ENCODE results near the gene NTM. TPM values are rescaled to one million over a fixed set of nuclear protein-coding genes. Genes with fewer than 3 reads are reported as not detected.

The NTM gene
- polyA plus RNA-seq, 1 donor from 2014 or later: 39.4 TPM

DNA sequence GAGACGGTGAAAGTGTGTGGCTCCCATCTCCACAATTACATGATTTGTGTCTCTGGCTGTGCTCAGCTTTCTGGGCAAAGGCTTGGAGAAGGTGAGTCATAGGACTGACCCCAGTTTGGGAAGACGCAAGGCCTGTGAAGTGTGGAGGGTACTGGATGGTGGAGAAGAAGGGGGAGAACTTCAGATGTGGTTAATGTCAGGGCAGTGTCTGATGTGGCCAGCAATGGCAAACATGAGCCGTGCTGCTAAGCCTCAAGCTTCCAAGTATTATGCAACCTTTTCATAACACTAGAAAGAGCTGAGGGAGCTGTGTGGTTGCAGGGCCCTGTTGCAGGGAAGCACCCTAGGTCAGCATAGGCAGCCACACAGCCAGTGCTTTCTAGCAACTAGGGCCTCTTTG, 110.9 kb downstream of the NTM start:
- no peak overlapping the region for H3K4me2 ChIP-seq (ENCODE audit: low read length)
- H3K9me3 ChIP-seq (ENCODE audit: low read length): no peaks in the 10 kb centered on the region
- no peak overlapping the region for H3K27ac ChIP-seq (ENCODE audit: low read length)
- H3K27me3 ChIP-seq (ENCODE audit: insufficient read depth, low read depth, low read length): no peaks in the 10 kb centered on the region
- no peaks in the 10 kb centered on the region for H3K79me2 ChIP-seq (replicated peaks; ENCODE audit: insufficient read depth, low read length)
- H4K20me1 ChIP-seq (ENCODE audit: insufficient read depth): no peaks in the 10 kb centered on the region
- H2AFZ ChIP-seq (ENCODE audit: low read depth, low read length): no peak overlapping the region
- no peaks in the 10 kb centered on the region for H3K36me3 ChIP-seq (ENCODE audit: insufficient read depth, low read length)
- no peaks in the 10 kb centered on the region for H3K9me2 ChIP-seq (ENCODE audit: insufficient read depth, low read length)
- H3F3A ChIP-seq (ENCODE audit: insufficient read depth, low read length, poor library complexity, severe bottlenecking): no peaks in the 10 kb centered on the region
- H3K9ac ChIP-seq (ENCODE audit: low read length): no peak overlapping the region
- H3K4me3 ChIP-seq (ENCODE audit: low read length): no peak overlapping the region
- TF ChIP-seq MXI1 (conservative IDR thresholded peaks at IDR 0.05; ENCODE audit: poor library complexity, severe bottlenecking) (no peak), POLR2AphosphoS5 (IDR thresholded peaks at IDR 0.05) (no peak), EP300 (conservative IDR thresholded peaks at IDR 0.05; ENCODE audit: poor library complexity, severe bottlenecking) (no peak), TAF1 (IDR thresholded peaks at IDR 0.05; ENCODE audit: low read depth) (no peak), SMC3 (conservative IDR thresholded peaks at IDR 0.05; ENCODE audit: poor library complexity) (no peak), RAD21 (conservative IDR thresholded peaks at IDR 0.05) (no peak)
- TF ChIP-seq, protein P1, sequence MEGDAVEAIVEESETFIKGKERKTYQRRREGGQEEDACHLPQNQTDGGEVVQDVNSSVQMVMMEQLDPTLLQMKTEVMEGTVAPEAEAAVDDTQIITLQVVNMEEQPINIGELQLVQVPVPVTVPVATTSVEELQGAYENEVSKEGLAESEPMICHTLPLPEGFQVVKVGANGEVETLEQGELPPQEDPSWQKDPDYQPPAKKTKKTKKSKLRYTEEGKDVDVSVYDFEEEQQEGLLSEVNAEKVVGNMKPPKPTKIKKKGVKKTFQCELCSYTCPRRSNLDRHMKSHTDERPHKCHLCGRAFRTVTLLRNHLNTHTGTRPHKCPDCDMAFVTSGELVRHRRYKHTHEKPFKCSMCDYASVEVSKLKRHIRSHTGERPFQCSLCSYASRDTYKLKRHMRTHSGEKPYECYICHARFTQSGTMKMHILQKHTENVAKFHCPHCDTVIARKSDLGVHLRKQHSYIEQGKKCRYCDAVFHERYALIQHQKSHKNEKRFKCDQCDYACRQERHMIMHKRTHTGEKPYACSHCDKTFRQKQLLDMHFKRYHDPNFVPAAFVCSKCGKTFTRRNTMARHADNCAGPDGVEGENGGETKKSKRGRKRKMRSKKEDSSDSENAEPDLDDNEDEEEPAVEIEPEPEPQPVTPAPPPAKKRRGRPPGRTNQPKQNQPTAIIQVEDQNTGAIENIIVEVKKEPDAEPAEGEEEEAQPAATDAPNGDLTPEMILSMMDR (IDR thresholded peaks at IDR 0.05; ENCODE audit: poor library complexity, severe bottlenecking): no peak
- TF ChIP-seq, protein P2, sequence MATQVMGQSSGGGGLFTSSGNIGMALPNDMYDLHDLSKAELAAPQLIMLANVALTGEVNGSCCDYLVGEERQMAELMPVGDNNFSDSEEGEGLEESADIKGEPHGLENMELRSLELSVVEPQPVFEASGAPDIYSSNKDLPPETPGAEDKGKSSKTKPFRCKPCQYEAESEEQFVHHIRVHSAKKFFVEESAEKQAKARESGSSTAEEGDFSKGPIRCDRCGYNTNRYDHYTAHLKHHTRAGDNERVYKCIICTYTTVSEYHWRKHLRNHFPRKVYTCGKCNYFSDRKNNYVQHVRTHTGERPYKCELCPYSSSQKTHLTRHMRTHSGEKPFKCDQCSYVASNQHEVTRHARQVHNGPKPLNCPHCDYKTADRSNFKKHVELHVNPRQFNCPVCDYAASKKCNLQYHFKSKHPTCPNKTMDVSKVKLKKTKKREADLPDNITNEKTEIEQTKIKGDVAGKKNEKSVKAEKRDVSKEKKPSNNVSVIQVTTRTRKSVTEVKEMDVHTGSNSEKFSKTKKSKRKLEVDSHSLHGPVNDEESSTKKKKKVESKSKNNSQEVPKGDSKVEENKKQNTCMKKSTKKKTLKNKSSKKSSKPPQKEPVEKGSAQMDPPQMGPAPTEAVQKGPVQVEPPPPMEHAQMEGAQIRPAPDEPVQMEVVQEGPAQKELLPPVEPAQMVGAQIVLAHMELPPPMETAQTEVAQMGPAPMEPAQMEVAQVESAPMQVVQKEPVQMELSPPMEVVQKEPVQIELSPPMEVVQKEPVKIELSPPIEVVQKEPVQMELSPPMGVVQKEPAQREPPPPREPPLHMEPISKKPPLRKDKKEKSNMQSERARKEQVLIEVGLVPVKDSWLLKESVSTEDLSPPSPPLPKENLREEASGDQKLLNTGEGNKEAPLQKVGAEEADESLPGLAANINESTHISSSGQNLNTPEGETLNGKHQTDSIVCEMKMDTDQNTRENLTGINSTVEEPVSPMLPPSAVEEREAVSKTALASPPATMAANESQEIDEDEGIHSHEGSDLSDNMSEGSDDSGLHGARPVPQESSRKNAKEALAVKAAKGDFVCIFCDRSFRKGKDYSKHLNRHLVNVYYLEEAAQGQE (IDR thresholded peaks at IDR 0.05; ENCODE audit: borderline replicate concordance): no peak

DNA sequence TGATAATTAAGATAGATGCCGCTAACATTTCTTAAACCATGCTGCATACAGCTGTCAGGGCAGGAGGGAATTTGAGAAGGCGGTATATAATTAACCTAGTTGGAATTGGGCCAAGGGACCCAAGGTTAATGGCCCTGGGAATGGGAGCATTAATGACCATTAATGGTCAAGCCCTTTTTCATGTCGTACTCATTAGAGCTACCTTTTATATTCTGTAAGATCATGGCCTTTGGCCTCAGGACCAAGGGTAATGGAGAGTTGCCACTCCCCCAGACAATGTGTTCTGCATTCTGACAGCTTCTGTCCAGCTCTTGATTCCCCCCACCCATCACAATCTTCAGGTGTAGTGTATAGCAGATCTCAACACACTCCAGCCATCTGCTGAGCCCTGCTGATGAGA, 111.6 kb downstream of the NTM start:
- TF ChIP-seq POLR2AphosphoS5 (IDR thresholded peaks at IDR 0.05) (no peak), EP300 (conservative IDR thresholded peaks at IDR 0.05; ENCODE audit: poor library complexity, severe bottlenecking) (no peak), MXI1 (conservative IDR thresholded peaks at IDR 0.05; ENCODE audit: poor library complexity, severe bottlenecking) (no peak), TAF1 (IDR thresholded peaks at IDR 0.05; ENCODE audit: low read depth) (no peak), SMC3 (conservative IDR thresholded peaks at IDR 0.05; ENCODE audit: poor library complexity) (no peak), RAD21 (conservative IDR thresholded peaks at IDR 0.05) (no peak), EZH2 (IDR thresholded peaks at IDR 0.05; ENCODE audit: borderline replicate concordance, insufficient read depth, low read length, poor library complexity, severe bottlenecking) (no peak)
- TF ChIP-seq, protein P1 (IDR thresholded peaks at IDR 0.05; ENCODE audit: poor library complexity, severe bottlenecking): no peak
- TF ChIP-seq, protein P2 (IDR thresholded peaks at IDR 0.05; ENCODE audit: borderline replicate concordance): no peak
- H3K27ac ChIP-seq (ENCODE audit: low read length): no peak overlapping the region

More for the DNA sequence above, 111.6 kb downstream of the NTM start:
- H3K4me2 ChIP-seq (ENCODE audit: low read length): no peak overlapping the region
- no peaks in the 10 kb centered on the region for H3K36me3 ChIP-seq (ENCODE audit: insufficient read depth, low read length)
- no peak overlapping the region for H3K4me3 ChIP-seq (ENCODE audit: low read length)
- no peaks in the 10 kb centered on the region for H3K79me2 ChIP-seq (replicated peaks; ENCODE audit: insufficient read depth, low read length)
- no peaks in the 10 kb centered on the region for H3K9me2 ChIP-seq (ENCODE audit: insufficient read depth, low read length)
- no peaks in the 10 kb centered on the region for H4K20me1 ChIP-seq (ENCODE audit: insufficient read depth)
- no peak overlapping the region for H2AFZ ChIP-seq (ENCODE audit: low read depth, low read length)
- no peaks in the 10 kb centered on the region for H3K27me3 ChIP-seq (ENCODE audit: insufficient read depth, low read depth, low read length)
- H3K9ac ChIP-seq (ENCODE audit: low read length): no peak overlapping the region
- no peaks in the 10 kb centered on the region for H3K9me3 ChIP-seq (ENCODE audit: low read length)
- H3F3A ChIP-seq (ENCODE audit: insufficient read depth, low read length, poor library complexity, severe bottlenecking): no peaks in the 10 kb centered on the region

Data from neural cell (in vitro differentiated cells).